ENCODE measurements around the gene TXNDC17.
"Not testable (repeated sequence)": the region's sequence is repeated elsewhere in the genome, so short reads cannot be mapped to it uniquely, and the experiment has no call there.

TXNDC17 gene

DNA sequence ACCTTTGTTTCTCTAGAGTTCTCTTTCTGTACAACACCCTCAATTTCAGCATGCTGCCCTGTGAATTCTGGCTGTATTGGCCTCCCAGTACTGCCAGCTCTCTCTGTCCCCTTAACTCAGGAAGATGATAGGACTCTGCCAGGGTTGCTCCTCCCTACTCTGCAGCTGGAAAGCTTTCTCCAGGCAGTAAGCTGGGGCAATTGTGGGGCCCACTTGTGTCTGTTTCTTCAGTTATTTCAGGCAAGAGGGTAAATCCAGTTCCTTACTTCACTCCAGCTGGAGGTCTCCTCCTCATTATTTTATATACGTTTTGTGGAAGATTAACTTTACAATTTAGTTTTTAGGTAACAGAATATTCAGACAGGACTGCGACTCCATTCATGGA is 20.6 kb downstream of the TXNDC17 start:
- no peak for DNase-seq (ENCODE audit: low read depth)

DNA sequence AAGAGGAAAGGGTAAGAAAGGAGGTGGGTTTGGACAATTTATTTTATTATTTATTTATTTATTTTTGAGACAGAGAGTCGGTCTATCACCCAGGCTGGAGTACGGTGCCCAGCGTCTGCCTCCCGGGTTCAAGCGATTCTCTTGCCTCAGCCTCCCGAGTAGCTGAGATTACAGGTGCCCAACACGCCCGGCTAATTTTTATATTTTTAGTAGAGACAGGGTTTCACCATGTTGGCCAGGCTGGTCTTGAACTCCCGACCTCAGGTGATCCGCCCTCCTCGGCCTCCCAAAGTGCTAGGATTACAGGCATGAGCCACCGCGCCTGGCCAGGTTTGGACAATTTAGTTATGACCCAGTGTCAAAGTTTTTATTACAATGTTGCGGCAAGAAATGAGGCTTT is 22.3 kb downstream of the TXNDC17 start:
- not testable (repeated sequence) for DNase-seq (ENCODE audit: low read depth)

DNA sequence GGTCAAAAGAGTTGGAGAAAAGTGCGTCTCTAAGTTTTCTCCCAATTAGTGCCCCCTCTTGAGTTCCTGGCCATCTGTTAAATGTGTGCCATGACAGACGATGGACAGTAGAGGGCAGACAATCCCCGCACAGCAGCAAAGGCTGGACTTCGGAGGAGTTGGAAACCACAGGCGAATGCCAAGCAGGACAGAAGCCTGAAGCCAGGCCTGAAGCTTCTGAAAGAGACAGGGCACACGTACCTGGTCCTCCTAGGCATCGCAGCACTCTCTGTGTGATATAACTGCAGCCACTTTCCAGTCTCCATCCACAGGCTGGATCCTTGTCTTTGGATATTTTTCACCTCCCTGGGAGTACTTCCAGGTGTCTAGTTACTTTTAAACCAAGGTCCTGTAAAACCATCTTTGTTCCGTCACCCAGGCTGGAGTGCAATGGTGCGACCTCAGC is 25.2 kb downstream of the TXNDC17 start:
- peak; percentile 65 for DNase-seq (ENCODE audit: low read depth)

DNA sequence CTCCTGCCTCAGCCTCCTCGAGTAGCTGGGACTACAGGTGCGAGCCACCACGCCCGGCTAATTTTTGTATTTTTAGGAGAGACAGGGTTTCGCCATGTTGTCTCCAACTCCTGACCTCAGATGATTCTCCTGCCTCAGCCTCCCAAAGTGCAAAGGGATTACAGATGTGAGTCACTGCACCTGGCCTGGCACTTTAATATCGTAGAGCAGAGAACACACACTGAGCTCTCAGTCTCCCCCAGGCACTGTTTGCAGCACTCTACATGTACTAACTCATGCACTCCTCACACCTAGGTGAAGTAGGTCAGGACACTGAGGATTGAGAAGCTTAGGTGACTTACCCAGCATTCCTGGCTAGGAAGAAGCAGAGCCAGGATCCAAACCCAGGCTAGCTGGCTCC is 25.7 kb downstream of the TXNDC17 start:
- DNase-seq (ENCODE audit: low read depth): no peak

DNA sequence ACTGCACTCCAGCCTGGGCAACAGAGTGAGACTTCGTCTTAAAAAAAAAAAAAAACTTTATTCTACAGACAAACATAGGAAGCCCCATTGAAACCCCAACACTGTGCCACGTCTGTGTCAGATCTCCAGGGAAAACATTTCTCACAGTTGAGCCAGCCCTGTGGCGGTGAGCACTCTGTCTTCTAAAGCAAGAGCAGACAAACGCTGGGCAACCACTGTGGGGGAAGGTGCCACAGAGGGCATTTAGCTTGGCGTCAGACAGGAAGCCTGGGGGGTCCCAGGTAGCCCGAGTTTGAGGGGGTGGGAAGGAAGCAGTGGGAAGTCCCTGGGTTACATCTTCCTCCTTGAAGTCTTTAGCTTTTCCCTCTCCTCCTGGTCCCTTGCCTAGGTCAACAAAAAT is 26.7 kb downstream of the TXNDC17 start:
- no peak for DNase-seq (ENCODE audit: low read depth)

DNA sequence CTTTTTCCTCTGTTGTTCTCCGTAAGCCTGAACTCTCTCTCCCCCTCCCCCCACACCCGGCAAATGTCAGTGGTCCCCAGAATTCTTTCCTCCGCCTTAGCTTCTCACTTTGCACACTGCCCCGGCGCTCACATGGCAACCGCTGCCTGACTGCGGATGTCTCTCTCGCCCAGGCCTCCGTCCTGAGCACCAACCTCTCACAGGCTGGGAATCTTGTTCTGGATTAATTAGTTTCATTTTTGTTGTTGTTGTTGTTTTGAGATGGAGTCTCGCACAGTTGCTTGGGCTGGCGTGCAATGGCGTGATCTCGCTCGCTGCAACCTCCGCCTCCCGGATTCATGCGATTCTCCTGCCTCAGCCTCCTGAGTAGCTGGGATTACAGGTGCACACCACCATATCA is 27.4 kb downstream of the TXNDC17 start:
- DNase-seq (ENCODE audit: low read depth): no peak

DNA sequence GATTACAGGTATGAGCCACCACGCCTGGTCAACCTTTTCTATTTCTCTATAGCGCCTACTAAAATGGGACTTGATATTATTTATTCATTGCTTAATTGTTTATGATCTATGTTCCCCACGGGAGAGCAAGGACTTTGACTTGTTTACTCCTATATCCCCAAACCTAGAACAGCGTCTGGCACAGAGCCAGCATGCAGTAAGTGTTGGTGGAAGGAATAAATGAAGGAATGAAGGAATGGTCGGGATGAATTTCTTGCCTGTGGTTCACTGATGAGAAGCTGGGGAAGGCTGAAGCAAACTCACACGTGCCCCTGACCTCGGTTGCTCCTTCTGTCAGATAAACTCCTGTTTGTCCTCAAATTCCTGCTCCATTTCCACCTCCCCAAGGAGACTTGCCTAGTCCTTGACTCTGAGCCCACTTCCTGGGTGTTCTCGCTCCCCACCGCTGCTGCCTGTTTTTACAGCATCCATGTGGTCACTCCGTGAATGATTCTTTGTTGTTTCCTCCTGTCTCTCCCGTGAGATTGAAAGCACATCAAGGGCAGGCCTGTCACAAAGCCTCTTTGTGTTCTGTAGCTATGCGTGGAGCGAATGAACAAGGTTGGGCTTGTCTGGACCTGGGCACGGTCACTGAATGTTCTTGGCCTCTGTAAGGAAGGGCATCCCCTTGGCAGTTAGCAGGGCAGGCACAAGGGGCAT is 28.0 kb downstream of the TXNDC17 start:
- no peak for DNase-seq (ENCODE audit: low read depth)

DNA sequence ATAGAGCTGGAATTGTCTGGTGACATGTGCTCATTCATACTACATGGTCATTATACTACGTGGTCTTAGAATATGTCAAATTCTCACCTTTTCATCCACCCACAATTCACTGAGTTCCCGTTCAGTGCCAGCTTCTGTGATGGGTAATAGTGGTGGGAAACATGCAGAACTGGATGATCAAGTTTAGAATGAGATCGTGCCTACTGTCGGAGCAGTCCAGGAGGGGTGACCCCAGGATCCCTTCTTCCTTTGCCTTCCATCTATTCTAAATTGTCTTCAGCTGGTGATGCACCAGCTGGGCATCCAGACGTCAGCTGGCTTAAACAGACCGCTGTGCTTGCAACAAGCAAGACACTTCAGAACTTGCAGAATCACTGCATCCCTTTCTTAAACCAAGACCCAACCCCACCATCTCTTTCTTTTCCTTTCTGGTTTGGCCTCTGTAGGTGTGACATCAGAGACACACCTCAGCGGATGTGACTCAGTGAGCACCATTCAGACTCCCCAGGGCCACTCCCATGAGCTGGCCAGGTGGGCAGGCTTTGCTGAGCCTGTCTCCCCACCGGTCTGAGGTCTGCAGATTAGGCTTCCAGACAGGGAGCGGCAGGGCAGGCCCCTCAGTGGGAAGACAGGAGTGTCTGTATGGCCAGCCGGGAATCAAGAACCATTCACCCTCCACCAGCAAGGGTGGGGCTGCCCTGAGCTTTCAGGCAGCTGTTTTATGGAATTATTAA is 28.8 kb downstream of the TXNDC17 start:
- no peak for DNase-seq (ENCODE audit: low read depth)

DNA sequence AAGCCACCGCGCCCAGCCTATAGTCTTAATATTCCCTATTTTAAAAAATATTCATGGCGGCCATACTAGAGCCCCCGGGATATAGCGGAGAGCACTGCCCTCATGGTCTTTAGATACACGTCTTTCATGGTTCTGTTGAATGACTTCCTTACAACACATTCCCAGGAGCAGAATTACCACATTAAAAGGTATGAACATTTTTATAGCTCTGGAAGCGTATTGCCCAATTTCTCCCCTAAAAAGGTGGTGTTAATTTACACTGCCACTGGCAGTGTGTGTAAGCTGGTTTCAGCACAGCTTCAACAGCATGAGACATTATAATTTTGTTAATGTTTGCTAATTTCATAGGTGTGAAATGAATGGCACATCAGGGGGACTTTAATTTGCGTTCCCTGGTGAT is 29.7 kb downstream of the TXNDC17 start:
- DNase-seq (ENCODE audit: low read depth): no peak

DNA sequence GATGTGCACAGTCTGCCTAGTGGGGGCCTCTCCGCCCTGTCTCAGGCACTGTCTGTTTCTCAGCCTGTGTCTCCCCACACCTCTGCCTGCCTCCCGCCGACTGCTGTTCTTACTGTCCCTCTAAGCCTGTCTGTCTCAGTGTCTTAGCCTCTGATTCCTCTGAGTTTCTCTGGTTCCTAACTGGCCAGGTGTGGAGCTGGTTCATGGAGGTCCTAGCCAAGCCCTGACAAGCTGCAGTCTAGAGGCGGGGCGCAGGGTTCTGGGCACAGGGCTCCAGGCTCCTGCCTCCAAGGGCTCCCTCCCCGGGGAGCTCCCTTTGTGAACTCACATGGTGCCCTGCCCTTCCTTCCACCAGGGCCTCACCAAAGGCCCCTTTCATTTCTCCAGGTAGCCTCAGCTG is 30.1 kb downstream of the TXNDC17 start:
- no peak for DNase-seq (ENCODE audit: low read depth)

DNA sequence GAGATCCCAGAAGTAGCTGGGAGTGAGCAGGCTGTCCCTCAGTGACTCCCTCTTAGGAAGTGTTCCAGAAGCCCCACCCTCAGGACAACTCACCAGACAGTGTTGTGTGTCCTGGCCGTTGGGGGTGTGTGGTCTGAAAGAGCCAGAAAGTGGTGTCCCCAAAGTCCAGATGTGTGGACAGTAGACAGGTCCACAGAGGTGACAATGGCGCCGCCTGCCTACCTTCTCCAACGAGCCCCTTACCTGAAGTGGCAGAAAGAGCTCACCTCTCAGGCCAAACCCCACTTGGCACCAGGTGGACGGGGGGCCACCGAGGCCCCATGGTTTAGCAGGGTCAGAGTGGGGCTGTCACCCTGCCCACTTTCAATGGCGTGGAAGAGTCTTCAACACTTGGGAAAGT is 30.6 kb downstream of the TXNDC17 start:
- DNase-seq (ENCODE audit: low read depth): no peak

DNA sequence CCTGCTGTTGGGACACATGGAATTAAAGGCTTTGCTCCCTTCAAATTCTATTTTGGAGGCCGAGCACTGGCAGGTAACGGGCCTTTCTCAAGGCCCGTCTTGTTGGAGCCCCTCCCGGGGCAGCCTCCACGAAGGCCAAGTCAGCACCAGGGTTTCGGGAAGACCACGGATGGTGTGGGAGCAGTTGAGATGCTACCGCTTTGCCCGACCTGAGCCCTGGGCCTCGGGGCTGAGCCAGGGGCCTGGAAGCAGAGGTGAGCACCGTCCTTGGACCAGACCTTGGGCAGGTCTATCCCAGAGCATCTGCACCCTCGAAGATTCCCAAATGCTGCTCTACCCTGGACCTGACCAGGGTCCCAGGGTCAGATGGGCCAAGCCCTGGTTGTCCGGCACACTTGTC is 33.7 kb downstream of the TXNDC17 start:
- DNase-seq (ENCODE audit: low read depth): no peak

DNA sequence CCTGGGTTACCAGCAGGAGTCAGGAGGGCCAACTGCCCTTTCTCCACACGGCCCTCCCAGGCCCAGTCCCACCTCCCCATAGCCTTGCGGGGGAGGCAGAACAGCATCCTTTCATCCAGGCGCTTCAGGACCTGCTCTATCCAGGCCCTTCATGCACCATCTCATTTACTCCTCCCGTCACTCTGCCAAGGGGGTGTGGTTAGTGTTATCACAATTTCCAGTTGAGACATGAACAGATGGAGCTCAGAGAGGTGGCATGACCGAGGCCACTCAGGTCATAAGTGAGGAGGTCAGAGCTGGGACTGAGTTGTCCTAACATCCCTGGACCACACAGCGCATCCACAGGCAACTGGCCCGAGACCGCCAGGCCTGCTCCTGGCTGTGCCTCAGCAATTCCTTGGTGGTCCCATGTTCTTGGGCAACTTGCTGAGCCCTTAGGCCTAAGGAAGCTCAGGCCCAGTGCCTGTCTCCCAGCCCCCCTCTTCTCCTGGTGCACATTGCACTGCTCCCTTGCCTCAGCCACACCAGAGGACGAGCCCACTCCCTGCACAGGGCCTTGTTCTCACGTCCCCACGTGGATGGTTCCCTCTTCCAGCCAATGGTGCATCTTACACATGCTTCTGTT is 34.5 kb downstream of the TXNDC17 start:
- no peak for DNase-seq (ENCODE audit: low read depth)

DNA sequence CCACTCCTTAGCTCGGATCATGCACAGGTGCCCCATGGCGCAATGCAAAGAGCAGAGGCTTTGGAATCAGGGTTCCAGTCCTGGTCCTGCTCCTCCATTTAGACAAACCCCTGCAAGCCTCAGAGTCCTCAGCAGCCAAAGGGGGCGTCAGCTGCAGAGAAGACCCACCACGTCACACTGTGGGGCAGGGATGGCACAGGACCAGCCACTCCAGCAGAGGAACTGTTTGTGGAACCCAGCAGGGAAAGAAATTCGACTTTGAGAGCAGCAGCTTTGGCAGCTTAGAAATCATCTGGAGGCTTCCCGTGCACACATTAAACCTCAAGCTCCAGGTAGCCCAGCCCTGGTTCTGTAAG is 35.9 kb downstream of the TXNDC17 start:
- DNase-seq (ENCODE audit: low read depth): no peak

DNA sequence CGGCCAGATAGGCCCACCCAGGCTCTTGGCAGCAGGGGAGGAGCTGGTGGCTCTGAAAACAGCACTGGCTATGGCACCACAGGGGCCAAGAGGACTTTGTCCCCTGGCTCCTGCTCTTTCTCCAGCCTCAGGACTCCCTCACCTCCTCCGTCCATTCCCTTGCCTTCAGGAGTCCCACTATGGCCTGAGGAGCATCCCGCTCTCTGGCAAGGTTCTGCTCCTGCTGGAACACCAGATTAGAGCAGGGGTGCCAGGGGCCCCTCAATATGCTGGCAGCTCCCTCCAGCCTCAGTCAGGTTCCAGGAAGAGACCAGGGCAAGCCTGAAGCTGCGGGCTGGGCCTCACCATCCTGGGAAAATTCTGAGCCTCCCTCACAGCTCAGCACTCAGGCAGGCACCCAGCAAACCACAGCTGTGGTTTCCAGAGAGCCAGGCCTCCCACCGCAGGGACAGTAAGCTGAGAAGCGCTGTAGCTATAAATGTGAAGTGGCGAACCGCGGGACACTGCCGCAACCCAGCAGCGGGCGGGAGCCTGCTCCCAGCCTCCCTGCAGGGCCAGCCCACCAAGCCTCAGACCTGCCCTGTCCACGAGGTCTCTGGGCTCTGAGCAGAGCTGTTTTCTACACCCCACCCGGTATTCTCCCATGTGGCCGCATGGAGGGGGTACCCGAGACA is 36.4 kb downstream of the TXNDC17 start:
- peak; percentile 31 for DNase-seq (ENCODE audit: low read depth)

DNA sequence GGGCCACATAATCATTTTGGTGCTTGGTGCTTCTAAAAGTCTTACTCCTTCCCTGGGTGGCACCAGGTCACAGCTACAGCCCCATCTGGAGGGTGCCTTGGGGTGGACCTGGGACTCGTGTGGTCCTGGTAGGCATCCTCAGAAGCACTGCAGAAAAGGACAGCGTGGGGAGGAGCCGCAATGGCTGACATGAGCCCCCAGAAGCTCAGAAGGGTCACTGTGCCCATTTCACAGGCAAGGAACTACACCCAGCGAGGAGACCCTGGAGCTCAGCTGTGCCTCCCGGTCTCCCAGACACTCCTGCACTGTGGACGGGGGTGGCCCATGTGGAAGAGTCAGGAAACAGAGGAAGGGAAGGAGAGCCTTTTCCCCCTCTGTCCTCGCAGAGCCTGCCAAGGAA is 37.1 kb downstream of the TXNDC17 start:
- DNase-seq (ENCODE audit: low read depth): no peak

DNA sequence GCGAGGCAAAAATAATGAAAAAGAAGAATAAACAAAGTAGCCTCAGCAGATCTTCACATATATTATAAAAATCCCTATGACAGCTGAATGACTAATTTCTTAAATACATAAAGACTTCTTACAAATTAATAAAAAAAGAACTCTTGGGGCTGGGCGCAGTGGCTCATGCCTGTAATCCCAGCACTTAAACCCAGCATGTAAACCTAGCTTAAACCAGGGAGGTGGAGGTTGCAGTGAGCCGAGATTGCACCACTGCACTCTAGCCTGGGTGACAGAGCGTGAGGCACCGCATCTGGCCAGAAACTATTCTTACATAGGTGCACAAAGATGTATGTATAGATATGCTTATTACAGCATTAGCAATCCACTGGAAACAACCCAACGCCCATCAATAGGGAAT is 38.4 kb downstream of the TXNDC17 start:
- DNase-seq (ENCODE audit: low read depth): no peak

DNA sequence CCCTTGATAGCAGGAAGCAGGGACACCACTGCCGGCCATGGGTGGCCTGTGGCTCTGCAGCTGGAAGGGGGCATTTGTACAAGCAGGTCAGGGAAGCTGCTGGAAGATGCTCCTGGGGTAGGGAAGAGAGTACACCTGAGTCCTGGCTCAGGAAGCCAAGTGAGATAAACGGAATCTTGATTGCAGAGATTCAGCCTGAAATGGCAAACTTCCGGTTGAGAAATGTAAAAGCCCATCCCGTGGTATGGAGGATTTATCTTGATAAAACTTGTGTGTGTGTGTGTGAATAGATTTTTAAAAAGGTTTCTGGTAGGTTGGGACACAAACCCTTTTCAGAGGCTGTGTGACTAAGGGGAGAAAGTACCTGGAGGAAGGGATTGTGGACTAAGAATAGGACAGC is 40.3 kb downstream of the TXNDC17 start:
- no peak for DNase-seq (ENCODE audit: low read depth)

DNA sequence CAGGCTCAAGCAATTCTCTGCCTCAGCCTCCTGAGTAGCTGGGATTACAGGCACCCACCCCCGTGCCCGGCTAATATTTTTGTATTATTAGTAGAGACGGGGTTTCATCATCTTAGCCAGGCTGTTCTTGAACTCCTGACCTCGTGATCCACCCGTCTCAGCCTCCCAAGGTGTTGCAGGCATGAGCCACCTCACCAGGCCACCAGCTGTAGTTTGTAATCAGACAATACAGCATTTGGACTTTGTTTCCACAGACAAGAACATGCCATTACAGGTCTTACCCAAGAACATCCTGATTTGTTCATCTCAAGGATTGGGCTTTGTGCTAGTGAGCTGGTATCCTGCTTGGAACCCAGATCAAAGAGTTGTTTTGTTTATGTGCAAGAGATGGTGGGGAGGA is 40.8 kb downstream of the TXNDC17 start:
- no peak for DNase-seq (ENCODE audit: low read depth)

DNA sequence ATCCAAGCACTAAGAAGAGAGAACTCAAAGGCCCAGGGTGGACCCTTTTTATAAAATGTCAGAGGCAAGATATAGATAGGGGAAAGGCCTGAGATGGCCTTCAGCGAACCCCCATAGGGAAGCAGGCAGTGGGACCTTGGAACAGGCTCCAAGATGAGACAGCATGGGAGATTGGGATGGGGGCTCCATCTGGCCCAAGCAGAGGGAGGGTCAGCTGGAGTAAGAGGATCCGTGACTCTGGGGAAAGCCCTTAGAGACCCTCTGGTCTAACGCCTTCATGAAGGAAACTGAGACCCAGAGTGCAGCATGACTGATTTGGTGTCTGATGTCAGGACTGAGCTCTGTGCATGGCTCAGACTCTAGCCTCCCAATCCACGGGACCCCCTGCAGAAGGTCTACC is 41.5 kb downstream of the TXNDC17 start:
- DNase-seq (ENCODE audit: low read depth): no peak

DNA sequence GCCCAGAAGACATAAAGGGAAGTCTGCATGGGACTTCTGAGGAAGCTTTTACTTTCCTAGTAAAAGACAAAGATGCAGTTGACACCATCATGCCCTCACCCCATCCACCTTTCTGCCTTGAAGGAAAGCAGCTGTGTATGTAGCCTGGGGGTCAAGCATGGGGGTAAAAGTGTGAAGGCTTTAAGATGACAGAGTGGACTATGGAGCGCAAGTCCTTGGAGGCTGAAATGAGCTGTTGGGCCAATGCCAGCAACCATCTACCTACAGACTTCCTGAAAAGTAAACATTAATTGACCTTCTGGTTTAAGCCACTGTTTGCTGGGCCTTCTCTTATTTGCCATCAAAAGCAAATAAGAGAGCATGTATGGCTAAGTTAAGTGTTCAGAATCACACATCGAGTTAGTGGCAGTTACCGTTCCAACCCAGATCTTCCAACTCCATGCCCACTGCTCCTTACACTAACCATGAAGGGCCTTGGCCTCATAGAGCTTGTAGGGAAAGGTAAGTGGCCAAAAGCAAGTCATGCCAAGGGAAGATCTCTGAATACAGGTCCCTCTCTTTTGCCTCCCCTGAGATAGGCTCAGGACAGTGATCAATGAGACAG is 42.3 kb downstream of the TXNDC17 start:
- DNase-seq (ENCODE audit: low read depth): no peak

DNA sequence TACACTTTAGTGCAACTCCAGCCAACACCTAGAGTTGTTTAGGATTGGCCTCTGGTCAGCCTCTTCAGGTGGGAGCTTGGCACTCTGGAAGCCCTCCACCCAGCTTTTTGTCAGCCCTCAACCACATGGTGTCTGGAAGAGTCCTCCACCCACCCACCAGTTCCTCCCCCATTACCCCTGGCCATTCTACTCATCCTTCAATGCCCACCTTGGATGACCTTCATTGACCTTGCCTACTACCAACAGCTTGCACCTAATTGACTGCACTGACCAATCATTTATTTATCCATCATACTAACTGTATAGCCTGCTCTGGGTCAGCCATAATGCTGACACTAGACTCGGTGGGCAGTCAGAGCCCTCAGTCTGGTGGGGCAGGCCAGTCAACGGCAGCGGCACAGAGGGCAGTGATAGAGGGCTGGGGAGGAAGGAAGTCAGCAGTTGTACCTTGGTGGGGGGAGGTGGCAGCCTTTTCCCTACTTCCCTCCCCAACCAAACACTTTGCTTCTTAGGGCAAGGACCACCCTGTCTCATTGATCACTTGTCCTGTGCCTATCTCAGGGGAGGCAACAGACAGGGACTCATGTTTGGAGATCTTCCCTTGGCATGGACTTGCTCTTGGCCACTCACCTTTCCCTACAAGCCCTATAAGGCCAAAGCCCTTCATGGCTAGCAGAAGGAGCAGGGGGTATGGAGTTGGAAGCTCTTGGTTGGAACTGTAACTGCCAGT is 43.0 kb downstream of the TXNDC17 start:
- no peak for DNase-seq (ENCODE audit: low read depth)
